Myocyte (in vitro differentiated cells): ENCODE measurements around the gene PRKAR1B. TPM values are rescaled to one million over a fixed set of nuclear protein-coding genes. Genes with fewer than 3 reads are reported as not detected.

ENCODE experiments used
- DNase-seq: peaks from one replicate; pipeline ENCODE4 v3.0.0-alpha.2; 2012; ENCODE audit warnings: low read depth
- total RNA-seq: library from RNA; depleted of rRNA; stranded (reverse); fragments of >200 nt; gene quantifications from 2 replicates; pipeline ENCODE4 v1.2.3, GENCODE V29; 2014

The PRKAR1B gene
- total RNA-seq, 1 donor from 2014 or later, result 16.4 TPM

DNA sequence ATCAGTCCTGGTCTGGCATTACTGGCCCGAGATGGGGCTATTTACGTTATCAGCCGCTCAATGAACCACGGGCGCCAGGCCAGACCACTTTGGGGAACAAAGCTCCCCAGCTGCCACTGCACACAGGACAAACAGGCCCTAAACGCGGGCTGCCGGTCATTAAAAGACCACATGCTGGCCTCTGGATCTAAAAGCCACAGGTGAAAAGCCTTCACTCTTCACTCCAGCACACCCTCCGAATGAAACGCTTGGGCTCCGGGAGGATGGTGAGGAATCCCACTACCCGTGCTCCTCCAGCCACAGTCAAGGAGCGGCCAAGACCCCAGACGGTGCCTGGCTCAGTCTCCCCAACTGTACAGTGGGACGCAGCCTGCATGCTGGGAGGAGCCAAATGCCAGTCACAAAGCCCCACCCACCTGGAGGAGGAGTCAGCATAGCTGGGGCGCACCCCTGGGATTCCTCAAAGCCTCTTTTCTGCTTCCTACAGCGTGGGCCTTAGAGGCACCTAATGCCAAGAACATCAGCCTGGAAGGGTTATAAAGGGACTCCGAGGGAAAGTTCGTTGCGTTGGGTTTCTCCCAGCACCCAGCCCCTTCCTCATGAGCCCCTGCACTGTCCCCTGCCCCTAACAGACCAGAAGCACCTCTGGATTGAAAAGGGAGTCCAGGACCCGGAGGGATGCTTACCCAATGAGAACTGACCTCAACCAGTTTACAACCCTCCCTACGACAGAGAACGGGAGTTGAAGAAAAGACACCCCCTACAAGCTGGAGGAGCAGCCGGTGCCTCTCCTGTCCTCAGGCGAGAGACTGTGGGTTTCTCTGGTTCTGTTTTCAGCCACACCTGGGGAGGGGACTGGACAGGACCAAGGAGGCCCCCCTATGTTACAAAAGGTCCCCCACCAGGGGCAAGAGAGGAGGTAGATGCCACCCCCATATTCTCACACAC lies 212.2 kb downstream of the PRKAR1B start:
- peak; percentile 98 for DNase-seq

DNA sequence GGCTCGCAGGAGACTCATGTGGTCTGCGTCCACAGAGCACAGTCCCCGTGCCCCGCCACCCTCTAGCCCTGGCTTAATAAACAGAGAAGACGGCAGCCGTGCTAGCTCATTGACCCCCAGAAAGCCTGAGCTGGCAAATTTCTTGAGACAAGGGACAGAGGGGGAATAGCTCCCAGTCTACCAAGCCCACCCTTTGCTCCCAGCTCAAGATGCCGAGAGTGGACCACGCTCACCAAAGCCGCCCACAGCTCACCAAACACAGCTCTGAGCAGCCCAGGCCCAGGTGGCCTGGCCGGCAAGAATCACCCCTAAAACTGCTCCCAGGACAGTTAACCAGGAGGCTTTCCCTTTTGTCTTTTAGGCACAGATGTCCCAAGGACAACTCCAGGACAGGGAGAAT lies 212.8 kb downstream of the PRKAR1B start:
- no peak for DNase-seq

DNA sequence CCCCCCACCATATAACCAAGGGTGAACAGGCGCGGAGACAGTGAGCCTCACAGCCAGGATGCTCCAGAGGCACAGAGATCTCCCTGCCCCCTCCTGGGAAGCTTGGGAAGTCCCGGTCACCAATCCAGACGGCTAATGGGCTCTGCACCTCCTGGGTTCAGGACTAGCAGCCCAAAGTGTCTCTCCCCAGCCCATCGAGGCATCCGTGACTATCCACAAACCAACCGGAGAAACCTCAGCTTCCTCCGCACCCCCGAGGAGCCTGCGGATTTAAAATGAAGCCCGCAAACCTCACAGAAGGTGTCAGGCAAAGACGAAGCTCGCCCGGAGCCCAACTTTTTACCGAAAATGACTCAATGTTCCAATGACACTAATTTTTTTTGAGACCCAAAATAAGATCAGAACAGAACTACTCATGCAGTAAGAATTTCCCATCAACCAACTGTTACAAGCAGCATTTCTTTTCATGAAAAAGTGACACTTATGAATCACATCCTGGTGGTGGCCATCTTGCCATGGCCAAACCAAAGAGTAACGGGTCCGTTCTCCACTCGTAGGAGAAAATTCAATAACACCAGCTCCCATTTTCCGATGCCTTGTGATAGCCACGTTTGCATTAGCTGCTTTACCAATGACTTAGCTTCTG lies 213.4 kb downstream of the PRKAR1B start:
- DNase-seq, result peak; percentile 69

DNA sequence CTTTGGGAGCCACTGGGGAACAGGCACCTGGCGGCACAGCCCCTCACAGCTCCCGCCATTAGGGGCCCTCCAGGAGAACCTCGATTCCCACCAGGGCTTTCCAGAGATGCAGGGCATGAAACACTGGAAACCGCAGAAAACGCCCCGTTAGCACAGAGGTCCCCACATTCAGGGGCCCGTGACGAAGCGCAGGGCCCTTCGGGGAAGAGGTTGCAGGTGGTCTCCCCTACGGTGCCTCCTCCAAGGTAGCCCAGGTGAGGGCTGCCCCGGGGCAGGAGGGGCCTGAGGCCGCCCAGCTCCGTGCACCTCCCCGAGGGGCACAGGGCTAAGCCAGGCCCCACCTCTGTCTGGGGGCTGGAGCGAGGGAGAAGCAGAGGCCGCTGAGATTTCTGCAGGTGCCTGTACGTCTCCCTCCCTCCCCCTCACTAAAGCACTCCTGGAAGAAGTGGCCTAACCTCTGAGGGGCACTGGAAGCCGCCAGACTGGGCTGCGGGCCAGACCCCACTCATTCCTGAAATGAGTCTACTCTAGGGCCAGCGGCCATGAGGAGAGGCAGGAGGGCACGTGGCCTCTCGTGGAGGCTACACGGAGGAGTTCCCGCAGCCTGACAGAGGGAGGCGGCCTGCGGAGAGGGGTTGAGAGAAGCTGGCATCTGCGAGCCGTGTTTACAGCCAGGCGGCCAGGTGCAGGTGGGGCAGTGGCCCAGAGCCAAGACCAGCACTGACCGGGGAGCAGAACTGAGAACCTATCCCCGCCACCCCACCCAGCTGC lies 214.4 kb downstream of the PRKAR1B start:
- no peak for DNase-seq

DNA sequence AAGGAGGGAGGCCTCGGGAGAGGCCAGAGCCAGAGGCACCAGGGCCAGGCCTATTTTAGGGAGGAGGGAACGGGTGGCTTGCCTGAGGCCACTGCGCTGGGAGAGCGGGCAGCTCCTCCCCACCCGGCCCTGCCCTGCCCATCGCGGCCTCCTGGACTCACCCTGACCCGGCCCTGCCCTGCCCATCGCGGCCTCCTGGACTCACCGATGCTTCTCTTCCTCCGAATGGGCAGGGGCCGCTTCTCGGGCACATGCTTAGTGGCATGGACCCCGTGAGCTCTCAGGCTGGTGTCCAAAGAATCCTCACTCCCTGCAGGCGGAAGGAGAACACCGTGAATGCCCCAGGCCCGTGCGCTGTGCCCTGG lies 215.0 kb downstream of the PRKAR1B start:
- DNase-seq, result no peak

DNA sequence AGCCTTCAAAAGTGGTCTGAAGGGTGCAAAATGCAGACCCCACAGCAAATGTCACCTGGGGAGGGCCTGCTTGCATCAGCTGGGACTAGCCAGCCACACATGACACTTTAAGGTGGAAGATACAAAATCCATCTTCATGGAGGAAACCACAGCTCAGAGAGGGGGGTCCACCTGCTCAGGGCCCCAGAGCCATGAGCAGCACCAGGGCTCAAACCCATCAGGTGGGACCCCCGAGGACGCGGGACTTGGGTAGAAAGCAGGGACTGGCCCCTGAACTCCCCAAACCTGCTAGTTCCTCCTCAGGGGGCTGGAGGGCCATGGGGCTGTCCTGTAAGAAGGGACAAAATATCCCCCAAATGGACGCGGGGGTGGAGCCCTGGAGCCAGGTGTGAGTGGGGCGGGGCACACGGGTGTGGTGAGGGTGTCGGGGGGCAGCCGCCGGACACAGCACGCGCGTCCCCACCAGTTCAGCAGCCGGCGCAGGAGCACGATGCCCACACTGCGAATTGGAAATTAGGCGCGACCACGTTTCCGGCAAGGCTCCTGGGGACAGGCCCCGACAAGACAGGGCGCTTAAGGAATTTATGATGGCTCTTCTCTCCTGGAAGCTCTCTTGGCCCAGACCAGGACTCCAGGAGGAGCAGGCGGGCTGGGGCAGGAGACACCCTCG lies 215.5 kb downstream of the PRKAR1B start:
- DNase-seq, result no peak

DNA sequence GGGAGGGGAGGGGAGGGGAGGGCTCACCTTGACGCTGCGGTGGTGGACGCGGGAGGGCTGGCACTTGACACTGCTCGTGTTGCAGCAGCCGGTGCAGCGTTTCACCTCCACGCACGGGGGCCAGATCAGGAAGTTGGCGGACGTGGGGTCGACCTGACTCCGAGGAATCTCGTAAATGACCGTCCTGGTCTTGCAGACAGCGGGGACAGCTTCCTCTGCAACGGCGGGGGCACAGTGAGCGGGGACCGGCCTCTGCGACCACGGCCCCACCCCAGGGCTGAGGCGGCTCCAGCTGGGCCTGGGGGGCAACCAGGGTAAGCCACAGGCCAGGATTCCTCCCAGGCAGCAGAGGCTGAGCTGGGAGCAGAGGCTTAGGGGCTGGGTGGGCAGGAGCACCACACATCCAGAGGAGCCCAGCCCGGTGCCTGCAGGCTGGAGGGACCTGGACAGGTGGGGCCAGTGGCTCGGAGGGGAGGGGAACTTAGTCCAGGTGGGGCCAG lies 216.2 kb downstream of the PRKAR1B start:
- DNase-seq, result no peak

DNA sequence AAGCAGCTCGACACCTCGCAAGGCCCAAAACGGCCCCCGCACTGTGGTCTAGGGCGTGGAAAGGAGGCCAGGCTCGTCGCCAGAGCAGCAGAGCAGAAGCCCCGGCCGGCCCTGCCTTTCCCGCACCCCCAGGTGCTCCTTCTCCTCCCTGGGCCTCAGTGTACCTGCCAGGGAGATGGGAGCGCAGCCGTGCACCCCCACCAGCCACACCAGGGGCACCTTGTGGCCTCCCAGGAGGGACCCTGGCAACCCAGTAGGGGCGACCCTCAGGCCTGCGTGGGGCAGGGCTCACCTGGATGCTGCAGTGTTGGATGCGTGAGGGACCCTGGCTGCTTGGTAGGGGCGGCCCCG lies 217.0 kb downstream of the PRKAR1B start:
- no peak for DNase-seq

DNA sequence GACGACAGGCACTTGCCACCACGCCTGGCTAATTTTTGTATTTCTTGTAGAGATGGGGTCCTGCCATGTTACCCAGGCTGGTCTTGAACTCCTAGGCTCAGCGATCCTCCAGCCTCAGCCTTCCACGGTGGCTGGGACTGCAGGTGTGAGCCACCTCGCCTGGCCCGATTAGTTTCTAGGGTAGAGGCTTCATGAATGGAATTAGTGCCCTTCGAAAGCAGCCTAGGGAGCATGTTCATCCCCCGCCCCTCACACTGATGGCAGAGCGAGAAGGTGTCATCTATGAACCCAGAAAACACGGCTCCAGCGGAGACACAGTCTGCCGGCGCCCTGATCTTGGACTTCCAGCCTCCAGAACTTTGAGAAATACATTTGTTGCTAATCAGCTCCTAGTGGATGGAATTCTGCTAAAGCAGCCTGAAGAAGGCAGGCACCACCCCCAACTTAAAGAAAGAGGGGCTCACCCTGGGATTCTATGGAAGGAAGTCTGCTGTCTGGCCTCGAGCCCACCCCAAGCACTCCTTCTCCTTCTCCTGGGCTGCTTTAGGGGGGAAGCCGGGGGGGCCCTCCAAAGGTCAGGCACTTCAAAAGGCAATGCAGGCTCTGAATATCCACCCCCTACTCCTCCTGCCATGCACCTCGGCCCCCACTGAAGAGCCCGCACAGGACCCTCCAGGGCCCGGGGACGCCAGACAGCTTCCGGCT lies 217.5 kb downstream of the PRKAR1B start:
- DNase-seq, result no peak

DNA sequence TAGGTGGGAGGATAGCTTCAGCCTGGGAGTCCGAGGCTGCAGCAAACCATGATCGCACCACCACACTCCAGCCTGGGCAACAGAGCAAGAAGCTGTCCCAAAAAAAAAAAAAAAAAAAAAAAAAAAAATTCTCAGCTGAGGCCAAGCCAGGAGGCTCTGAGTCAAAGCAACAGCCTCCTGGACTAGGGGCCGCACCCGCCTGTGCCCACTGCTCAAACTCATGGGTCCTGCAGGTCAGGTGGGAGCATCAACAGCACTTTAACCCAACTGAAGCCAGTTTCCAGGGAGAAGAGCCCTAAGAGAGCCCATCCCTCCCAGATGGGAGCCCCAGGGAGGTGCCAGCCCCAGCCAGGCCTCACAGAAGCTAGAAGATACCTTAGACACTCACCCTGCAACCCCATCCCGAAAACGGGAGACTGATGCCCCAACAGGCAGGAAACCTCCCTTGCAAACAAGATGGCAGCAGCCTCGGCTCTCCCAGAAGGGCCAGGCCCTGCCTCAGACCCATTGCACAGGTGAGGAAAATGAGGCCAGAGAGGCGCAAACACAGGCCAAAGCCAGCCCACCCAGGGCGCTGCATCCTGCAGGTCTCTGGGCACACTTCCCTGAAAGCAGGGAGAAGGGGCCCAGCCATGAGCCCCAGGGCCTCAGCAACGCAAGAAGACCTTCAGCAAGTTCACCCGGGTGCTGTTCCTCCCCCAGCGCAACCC lies 218.5 kb downstream of the PRKAR1B start:
- DNase-seq, result no peak

DNA sequence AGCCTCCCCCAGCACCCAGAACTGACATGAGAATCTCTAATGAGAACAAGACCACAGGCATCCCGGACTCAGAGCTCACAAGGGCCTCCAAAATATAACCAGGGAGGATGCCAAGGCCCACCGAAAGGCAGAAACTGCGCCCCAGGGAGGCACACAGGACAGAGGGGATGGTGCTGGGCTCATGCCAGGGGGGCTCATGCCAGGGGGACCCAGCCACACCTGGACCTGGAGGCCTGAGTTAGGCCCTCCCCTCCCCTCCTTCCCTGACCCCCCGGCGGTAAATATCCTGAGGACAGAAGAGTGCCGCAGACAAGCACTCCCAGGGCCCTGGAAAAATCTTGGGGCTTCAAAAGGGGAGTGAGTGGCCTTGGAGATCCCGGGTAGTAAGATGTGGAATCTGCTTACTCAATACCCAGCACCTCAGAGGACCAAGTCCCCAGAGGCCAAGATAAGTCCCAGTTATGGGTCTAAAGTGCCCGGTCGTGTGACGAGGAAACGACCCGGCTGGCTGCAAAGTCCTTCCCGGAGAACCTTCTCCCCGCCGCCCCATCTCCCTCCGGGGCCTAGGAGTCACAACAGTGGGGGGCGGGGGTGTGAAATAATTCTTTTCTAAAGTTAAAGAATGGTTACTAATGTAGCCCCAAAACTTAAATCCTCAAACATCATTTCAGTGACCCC lies 219.3 kb downstream of the PRKAR1B start:
- DNase-seq, result no peak

DNA sequence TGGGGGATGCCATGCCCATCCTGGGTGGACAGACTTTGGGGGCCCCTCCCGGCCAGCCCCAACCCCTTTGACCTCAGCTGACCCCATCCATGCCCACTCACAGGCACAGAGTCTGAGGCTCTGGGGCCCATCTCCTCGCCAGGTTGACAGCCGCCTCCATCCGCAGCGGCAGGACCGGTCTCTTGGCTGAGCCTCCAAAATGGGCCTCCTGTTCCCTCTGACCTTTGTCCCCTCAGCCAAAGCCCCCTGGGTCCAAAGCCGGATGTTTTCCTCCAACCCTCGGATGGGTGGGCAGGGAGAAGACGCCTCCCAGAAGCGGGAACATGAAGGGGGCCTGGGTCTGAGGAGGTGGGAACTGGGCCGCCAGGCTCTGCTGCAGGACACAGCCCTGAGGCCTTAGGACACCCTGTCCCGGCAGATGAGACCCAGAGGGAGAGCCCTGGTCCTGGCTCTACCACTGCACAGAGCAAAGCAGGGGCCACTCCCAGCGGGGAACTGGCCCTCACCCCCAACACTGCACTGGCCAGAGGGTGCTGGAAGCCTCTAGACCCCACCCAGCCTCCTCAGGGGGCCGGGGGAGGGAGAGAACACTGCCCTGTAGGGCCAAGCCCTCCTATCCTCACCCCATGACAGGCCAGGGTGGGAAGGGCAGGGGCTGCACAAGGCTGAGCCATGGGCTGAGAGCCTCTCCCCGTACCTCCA lies 220.0 kb downstream of the PRKAR1B start:
- DNase-seq, result no peak

DNA sequence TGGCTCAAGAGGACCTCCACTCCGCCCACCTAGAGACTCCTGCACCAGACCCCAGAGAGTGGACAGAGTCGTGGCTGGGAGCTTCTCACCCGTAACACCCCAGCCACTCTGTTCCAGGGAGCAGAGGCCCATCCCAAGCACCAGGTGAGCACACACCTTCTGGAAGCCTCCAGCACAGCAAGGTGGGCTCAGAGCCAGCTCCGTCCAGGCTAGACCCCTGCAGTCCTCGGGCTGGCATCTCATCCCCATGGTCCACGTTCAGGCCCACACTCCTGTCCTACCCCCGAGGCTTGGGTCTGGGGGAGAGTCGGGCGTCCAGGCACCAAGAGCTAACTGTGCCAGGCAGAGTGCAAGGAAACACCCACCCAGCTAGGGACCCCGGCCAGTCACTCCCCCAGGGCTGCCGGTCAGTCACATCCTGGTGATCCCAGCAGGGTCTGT lies 220.7 kb downstream of the PRKAR1B start:
- no peak for DNase-seq

DNA sequence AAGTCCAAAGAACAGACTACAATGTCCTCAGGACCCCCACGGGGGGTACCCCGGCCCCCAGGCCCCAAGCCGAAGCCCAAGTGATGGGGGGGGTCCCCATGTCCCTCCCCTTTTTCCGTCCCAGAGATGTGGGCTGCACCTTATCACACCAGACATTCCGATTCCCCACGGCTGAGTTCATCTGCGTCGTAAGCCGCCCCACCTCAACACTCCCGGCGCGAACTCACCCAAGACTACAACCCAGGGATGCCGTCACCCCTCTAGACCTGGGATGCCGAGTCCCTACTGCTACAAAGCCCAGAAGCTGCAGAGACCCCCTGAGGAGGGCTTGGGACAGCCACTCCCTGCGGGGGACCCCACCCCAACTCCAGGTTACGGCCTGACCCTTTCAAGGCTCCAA lies 221.9 kb downstream of the PRKAR1B start:
- no peak for DNase-seq

DNA sequence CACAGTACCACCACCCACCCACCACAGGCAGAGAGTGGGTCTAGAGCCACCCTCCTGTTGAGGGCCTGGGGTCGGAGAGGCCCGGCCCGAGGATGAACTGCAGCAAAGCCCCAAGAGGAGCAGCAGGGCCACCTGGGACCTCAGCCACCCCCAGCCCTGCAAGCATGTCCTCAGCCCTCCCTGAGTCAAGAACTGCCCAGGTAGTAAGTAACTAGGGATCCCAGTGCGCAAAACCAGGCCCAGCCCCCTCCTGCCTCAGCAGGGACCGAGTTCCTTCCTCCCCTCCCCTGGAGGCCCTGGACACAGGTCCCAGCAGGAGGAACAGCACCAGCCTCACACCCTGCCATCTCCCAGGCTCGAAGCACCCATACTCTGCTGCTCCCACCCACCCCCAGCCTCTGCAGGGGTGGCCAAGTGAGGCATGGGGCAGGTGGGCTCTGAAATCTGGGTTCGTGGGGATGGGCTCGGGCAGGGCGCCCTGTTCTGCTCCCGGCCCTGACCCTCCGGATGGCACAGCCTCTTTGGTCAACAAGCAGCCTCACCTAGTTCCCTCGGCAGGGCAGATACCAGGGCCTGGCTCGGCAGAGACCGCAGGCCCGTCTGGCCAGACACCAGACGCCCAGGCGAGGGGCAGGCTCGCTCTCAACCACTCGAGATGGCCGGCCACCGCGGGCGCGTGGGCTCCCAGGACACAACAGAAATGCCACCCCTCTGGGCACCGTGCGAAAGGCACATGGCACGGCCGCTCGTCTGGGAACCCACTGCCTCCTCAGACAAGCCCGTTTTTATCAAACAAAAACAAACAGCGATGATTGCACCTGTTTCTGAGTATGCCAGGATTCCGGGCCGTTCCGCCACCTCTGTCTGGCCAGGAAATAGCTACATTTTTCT lies 222.6 kb downstream of the PRKAR1B start:
- DNase-seq, result no peak

DNA sequence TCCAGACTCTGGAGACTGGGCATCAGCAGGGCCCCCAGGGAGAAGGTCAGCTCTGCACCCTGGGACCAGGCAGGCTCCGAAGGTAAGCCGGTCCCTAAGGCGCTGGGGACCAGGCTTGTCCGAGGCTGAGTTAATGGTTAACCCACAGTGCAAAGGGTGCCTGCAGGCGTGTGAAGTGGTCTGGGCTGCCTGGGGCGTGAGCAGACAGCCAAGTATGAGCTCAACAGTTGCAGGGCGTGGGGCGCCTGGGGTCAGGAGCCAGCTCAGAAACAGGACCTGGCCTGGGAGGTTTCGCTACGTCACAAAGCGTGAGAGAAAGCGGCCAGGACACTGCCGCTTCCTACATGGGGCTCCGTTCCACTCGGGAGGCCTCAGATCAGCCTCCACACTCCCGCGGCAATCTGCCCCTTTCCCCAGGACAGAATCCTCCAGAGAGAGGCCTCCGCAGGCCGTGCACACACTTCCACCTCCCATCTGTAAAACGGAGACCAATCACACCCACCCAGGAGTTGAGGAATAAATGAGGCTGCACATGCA lies 223.4 kb downstream of the PRKAR1B start:
- DNase-seq, result peak; percentile 39

DNA sequence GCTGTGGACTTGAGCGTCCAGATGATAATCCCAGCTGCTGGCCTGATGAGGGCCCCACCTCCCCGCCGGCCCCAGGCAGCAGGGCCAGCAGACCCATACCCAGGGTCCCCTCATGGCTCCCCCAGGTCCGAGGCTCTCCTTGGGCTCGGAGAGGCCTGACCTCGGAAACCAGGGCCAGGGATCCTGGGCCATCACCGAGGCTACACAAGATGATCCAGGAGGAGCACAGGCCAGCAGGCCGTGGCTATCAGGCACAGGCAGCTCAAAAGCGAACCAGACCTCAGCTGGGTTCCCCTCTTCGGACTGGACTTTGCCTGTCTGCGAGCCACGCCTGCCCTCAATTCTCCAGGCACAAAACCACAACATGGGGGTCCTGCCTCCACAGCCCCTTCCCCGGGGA lies 224.8 kb downstream of the PRKAR1B start:
- DNase-seq, result no peak
